ENCODE measurements around the gene SH3PXD2A.

Gene SH3PXD2A

GRCh38 chr10:103849212-103849877, 6.0 kb downstream of the SH3PXD2A start:
- DNase-seq = no peak

GRCh38 chr10:103847909-103848468, 7.4 kb downstream of the SH3PXD2A start:
- peak; percentile 11 for DNase-seq

- no peak for DNase-seq
Measured at GRCh38 chr10:103847346-103847745, 8.0 kb downstream of the SH3PXD2A start.

- peak; percentile 42 for DNase-seq
Measured at GRCh38 chr10:103845972-103846371, 9.4 kb downstream of the SH3PXD2A start.

- DNase-seq = peak; percentile 44
Measured at GRCh38 chr10:103845346-103845745, 10.0 kb downstream of the SH3PXD2A start.

- no peak for DNase-seq
Measured at GRCh38 chr10:103843854-103844570, 11.4 kb downstream of the SH3PXD2A start.

- DNase-seq = no peak
Measured at GRCh38 chr10:103843045-103843444, 12.3 kb downstream of the SH3PXD2A start.

- no peak for DNase-seq
Measured at GRCh38 chr10:103842605-103843004, 12.8 kb downstream of the SH3PXD2A start.

GRCh38 chr10:103841519-103841918, 13.9 kb downstream of the SH3PXD2A start:
- DNase-seq = no peak

GRCh38 chr10:103840740-103841070, 14.7 kb downstream of the SH3PXD2A start:
- DNase-seq = no peak

- DNase-seq = no peak
Measured at GRCh38 chr10:103839872-103840739, 15.3 kb downstream of the SH3PXD2A start.

- no peak for DNase-seq
Measured at GRCh38 chr10:103839519-103839871, 15.9 kb downstream of the SH3PXD2A start.

- DNase-seq = no peak
Measured at GRCh38 chr10:103838862-103839518, 16.4 kb downstream of the SH3PXD2A start.

- DNase-seq = no peak
Measured at GRCh38 chr10:103838070-103838395, 17.3 kb downstream of the SH3PXD2A start.

- no peak for DNase-seq
Measured at GRCh38 chr10:103837370-103838069, 17.9 kb downstream of the SH3PXD2A start.

- no peak for DNase-seq
Measured at GRCh38 chr10:103836861-103837260, 18.5 kb downstream of the SH3PXD2A start.

GRCh38 chr10:103836273-103836672, 19.1 kb downstream of the SH3PXD2A start:
- DNase-seq = no peak

GRCh38 chr10:103835096-103836050, 20.0 kb downstream of the SH3PXD2A start:
- no peak for DNase-seq

- no peak for DNase-seq
Measured at GRCh38 chr10:103834436-103835095, 20.8 kb downstream of the SH3PXD2A start.

GRCh38 chr10:103833731-103834365, 21.5 kb downstream of the SH3PXD2A start:
- DNase-seq = no peak

Measured in GDM1 (cell line).